C4-2B (cell line): ENCODE measurements around the gene DISP1.

ENCODE experiments used
- CTCF ChIP-seq: fragments of 450-650 bp; conservative IDR thresholded peaks from 2 replicates; pipeline ENCODE4 v1.5.1; 2017; ENCODE audit warnings: mild to moderate bottlenecking
- ZFX ChIP-seq: fragments of 450-650 bp; IDR thresholded peaks from 2 replicates; pipeline ENCODE4 v1.6.1; 2017

- TF ChIP-seq CTCF (no peak), ZFX (no peak)
These were observed 5.4 kb downstream of the DISP1 start for GRCh38 chr1:222820171-222820712.
